ENCODE results near the gene LIPE. TPM values are rescaled to one million over a fixed set of nuclear protein-coding genes. Genes with fewer than 3 reads are reported as not detected.

LIPE gene
- total RNA-seq, 4 donors from 2014 or later: 491 to 3,641 (median 1,025) TPM

- ATAC-seq (ENCODE audit: low FRiP score): peak; percentile 78
- DNase-seq (ENCODE audit: low spot score): no peak
- no peak for TF ChIP-seq CTCF (IDR thresholded peaks at IDR 0.05)
These were observed 40.0 kb downstream of the LIPE start for GRCh38 chr19:42386974-42387707.

GRCh38 chr19:42380155-42380554 is 47.0 kb downstream of the LIPE start:
- TF ChIP-seq CTCF (IDR thresholded peaks at IDR 0.05): no peak
- DNase-seq (ENCODE audit: low spot score): no peak
- no peak for ATAC-seq (ENCODE audit: low FRiP score)

GRCh38 chr19:42378225-42379215 is 48.7 kb downstream of the LIPE start:
- DNase-seq (ENCODE audit: low spot score): no peak
- no peak for TF ChIP-seq CTCF (IDR thresholded peaks at IDR 0.05)
- no peak for ATAC-seq (ENCODE audit: low FRiP score)

GRCh38 chr19:42376177-42376555 is 51.0 kb downstream of the LIPE start:
- TF ChIP-seq CTCF (IDR thresholded peaks at IDR 0.05): no peak
- no peak for DNase-seq (ENCODE audit: low spot score)
- no peak for ATAC-seq (ENCODE audit: low FRiP score)

- no peak for ATAC-seq (ENCODE audit: low FRiP score)
These were observed 51.6 kb downstream of the LIPE start for GRCh38 chr19:42375415-42376176.

More at GRCh38 chr19:42375415-42376176, 51.6 kb downstream of the LIPE start:
- no peak for DNase-seq (ENCODE audit: low spot score)
- TF ChIP-seq CTCF (IDR thresholded peaks at IDR 0.05): no peak
